ENCODE data around the gene ASIC4. TPM values are rescaled to one million over a fixed set of nuclear protein-coding genes. Genes with fewer than 3 reads are reported as not detected.

ASIC4 gene
- total RNA-seq, 1 experiment from 2014 or later, result 0.21 TPM

- TF ChIP-seq, protein P1, sequence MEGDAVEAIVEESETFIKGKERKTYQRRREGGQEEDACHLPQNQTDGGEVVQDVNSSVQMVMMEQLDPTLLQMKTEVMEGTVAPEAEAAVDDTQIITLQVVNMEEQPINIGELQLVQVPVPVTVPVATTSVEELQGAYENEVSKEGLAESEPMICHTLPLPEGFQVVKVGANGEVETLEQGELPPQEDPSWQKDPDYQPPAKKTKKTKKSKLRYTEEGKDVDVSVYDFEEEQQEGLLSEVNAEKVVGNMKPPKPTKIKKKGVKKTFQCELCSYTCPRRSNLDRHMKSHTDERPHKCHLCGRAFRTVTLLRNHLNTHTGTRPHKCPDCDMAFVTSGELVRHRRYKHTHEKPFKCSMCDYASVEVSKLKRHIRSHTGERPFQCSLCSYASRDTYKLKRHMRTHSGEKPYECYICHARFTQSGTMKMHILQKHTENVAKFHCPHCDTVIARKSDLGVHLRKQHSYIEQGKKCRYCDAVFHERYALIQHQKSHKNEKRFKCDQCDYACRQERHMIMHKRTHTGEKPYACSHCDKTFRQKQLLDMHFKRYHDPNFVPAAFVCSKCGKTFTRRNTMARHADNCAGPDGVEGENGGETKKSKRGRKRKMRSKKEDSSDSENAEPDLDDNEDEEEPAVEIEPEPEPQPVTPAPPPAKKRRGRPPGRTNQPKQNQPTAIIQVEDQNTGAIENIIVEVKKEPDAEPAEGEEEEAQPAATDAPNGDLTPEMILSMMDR (IDR thresholded peaks at IDR 0.05), result peak; percentile 86
- TF ChIP-seq POLR2AphosphoS5 (IDR thresholded peaks at IDR 0.05; ENCODE audit: low read depth, low read length), result no peak
- TF ChIP-seq TCF7L2 (IDR thresholded peaks at IDR 0.05; ENCODE audit: low read depth, low read length), result no peak
- H3K9me3 ChIP-seq (ENCODE audit: control insufficient read depth, insufficient read depth, low read depth, low read length), result no peaks in the 10 kb centered on the region
- ChIA-PET CTCF (interaction anchor here (0.6 to 3.6 kb wide), 10 partner anchors 10 to 60 kb away, joined by 3 to 36 read pairs (median 4); no protein-coding TSS in a partner anchor), POLR2A (no interaction called here)
- no peak overlapping the region for H3K4me3 ChIP-seq (ENCODE audit: low read depth in 2 of 2, low read length in 2 of 2)
- peaks cover 15% of the 10 kb centered on the region for H3K4me1 ChIP-seq (ENCODE audit: control insufficient read depth, insufficient read depth, low read length)
- no peak for DNase-seq (ENCODE audit: low read depth, low spot score)
- no peaks in the 10 kb centered on the region for H3K27me3 ChIP-seq (ENCODE audit: control insufficient read depth, insufficient read depth, low read length)
- no peak for ATAC-seq
- no peak overlapping the region for H3K27ac ChIP-seq (ENCODE audit: low read length)
- in situ Hi-C loops (cut with HindIII; ENCODE audit: low pct_unique_long_range_greater_than_20kb, low sequenced_read_pairs) (no loop called here), intact Hi-C loops (cut with micrococcal nuclease; ENCODE audit: unreplicated experiment) (no loop called here)
- no TSS peak for BruUV-seq (replicated peaks)
- H3K36me3 ChIP-seq (ENCODE audit: control insufficient read depth, insufficient read depth, low read length), result peaks cover 3% of the 10 kb centered on the region; the same call in 1 of the 2 replicates
Measured at GRCh38 chr2:219495531-219496122, 18.7 kb upstream of the ASIC4 start.

DNA sequence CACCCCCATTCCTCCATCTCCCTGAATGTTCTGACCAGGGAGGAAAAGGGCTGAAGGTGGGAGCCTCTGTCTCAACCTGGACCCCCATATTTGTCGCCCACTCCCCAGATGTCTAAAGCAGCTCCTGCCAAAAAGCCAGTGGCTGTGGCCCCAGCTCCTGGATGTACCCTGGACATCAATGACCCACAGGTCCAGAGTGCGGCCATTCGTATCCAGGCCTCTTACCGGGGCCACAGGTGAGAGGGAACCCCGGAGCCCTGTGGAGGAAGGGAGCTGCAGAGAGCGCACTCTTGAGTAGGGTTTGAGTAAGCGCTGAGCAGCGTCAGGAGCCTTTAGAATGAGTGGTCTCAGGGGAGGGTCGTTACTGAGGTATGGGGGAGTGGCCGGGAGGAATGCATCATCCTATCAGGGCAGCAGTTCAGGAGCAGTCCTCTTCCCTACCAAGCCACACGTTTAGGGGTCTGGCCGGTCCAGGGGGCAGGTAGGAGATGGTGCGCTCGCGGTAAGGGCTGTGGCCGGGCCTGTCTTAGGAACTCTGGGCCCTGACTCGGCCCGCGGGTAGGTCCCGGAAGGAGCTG, 17.9 kb upstream of the ASIC4 start:
- Histone ChIP-seq H3K27ac (ENCODE audit: low read length) (no peak overlapping the region), H3K27me3 (ENCODE audit: control insufficient read depth, insufficient read depth, low read length) (no peaks in the 10 kb centered on the region), H3K4me1 (ENCODE audit: control insufficient read depth, insufficient read depth, low read length) (peaks cover 15% of the 10 kb centered on the region), H3K9me3 (ENCODE audit: control insufficient read depth, insufficient read depth, low read depth, low read length) (no peaks in the 10 kb centered on the region), H3K36me3 (ENCODE audit: control insufficient read depth, insufficient read depth, low read length) (peaks cover 3% of the 10 kb centered on the region; the same call in 1 of the 2 replicates), H3K4me3 (ENCODE audit: low read depth in 2 of 2, low read length in 2 of 2) (no peak overlapping the region)
- BruUV-seq (replicated peaks), result no TSS peak
- in situ Hi-C loops (cut with HindIII; ENCODE audit: low pct_unique_long_range_greater_than_20kb, low sequenced_read_pairs), result no loop called here
- intact Hi-C loops (cut with micrococcal nuclease; ENCODE audit: unreplicated experiment), result no loop called here
- TF ChIP-seq, protein P1 (IDR thresholded peaks at IDR 0.05), result no peak
- TF ChIP-seq, protein P2, sequence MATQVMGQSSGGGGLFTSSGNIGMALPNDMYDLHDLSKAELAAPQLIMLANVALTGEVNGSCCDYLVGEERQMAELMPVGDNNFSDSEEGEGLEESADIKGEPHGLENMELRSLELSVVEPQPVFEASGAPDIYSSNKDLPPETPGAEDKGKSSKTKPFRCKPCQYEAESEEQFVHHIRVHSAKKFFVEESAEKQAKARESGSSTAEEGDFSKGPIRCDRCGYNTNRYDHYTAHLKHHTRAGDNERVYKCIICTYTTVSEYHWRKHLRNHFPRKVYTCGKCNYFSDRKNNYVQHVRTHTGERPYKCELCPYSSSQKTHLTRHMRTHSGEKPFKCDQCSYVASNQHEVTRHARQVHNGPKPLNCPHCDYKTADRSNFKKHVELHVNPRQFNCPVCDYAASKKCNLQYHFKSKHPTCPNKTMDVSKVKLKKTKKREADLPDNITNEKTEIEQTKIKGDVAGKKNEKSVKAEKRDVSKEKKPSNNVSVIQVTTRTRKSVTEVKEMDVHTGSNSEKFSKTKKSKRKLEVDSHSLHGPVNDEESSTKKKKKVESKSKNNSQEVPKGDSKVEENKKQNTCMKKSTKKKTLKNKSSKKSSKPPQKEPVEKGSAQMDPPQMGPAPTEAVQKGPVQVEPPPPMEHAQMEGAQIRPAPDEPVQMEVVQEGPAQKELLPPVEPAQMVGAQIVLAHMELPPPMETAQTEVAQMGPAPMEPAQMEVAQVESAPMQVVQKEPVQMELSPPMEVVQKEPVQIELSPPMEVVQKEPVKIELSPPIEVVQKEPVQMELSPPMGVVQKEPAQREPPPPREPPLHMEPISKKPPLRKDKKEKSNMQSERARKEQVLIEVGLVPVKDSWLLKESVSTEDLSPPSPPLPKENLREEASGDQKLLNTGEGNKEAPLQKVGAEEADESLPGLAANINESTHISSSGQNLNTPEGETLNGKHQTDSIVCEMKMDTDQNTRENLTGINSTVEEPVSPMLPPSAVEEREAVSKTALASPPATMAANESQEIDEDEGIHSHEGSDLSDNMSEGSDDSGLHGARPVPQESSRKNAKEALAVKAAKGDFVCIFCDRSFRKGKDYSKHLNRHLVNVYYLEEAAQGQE (IDR thresholded peaks at IDR 0.05; ENCODE audit: insufficient read depth in 1 of 2, low read depth in 2 of 2, low read length in 1 of 2), result no peak
- TF ChIP-seq SIN3A (IDR thresholded peaks at IDR 0.05; ENCODE audit: borderline replicate concordance, insufficient read depth, low read depth, low read length) (no peak), POLR2AphosphoS5 (IDR thresholded peaks at IDR 0.05; ENCODE audit: low read depth, low read length) (no peak), TCF7L2 (IDR thresholded peaks at IDR 0.05; ENCODE audit: low read depth, low read length) (no peak)
- CTCF ChIA-PET, result interaction anchor here (0.8 to 3.6 kb wide), 3 partner anchors 13 to 34 kb away, joined by 7 to 36 read pairs (median 24); no protein-coding TSS in a partner anchor
- POLR2A ChIA-PET, result no interaction called here
- ATAC-seq (no peak), DNase-seq (ENCODE audit: low read depth, low spot score) (no peak)
